ENCODE data around the gene MPDU1.
"Not testable (repeated sequence)": the region's sequence is repeated elsewhere in the genome, so short reads cannot be mapped to it uniquely, and the experiment has no call there.

Gene MPDU1

GRCh38 chr17:7620835-7621234 is 37.2 kb downstream of the MPDU1 start:
- no peak for DNase-seq

- no peak for DNase-seq
Measured at GRCh38 chr17:7623661-7624060, 40.0 kb downstream of the MPDU1 start.

GRCh38 chr17:7625749-7626148 is 42.1 kb downstream of the MPDU1 start:
- not testable (repeated sequence) for DNase-seq

DNA sequence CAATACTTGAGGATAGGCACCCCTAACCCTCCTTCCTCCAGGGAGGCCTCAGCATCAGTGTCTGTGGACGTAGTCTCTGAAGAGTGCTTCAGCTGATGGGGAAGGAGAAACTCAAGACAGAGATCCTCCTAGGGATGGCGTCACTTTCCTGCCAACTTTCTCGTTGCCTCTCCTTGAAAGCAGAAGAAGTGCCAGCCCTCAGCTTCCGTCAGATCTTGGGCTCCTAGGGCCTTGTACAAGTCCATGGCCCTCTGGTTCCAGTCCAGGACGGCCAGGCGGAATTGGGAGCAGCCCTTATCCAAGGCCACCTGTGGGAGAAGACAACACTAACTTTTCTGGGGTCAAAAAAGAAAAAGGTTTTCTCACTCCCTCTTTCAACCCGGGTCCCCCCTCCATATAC is 42.7 kb downstream of the MPDU1 start:
- no peak for DNase-seq

GRCh38 chr17:7626956-7627249 is 43.3 kb downstream of the MPDU1 start:
- DNase-seq = no peak

DNA sequence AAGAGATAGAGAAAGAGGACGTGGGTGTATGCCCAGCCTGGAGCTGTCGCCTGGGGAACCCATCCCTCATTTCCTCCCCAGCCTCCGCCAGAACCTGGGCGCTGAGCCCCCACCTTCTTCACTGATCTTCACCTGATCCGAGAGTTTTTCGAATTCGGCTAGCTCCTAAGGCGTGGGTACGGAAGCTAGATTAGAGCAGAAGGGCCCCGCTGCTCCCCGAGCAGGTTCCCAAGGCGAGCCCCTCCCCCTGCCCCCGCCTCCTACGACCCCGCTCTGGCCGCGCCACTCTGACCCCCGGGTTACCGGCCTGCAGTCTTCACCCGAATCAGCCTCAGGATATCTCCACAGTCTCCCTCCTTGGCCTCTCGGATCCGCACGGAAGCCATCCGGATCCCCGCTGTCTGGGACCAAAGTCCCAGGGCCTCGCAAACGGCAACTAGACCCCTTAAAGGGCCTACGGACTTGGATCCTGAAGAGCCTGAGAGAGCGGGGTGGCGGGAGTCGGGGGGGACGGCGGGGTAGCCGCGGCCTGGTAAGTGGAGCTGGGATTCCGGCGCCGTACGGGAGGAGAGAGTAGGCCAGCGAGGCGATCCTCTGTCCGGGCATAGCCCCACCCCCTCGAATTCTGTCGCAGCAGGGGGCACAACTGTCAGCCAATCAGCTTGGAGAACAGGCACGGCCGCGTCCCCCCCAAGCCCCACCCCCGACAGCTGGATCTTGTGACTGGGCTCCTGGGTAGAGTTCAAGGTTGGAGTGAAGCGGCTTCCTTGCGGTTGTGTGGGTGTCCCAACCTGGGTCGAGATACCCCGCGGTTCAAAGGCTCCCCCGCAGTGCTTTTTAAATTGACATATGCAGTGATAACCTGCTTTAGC is 43.8 kb downstream of the MPDU1 start, which contains the start of gene SAT2:
SAT2 (minus strand) TSS at position 572 of the 872 bp plus-strand sequence; CDS start at position 386, 186 bp downstream.
- peak; percentile 76 to 86 for DNase-seq

DNA sequence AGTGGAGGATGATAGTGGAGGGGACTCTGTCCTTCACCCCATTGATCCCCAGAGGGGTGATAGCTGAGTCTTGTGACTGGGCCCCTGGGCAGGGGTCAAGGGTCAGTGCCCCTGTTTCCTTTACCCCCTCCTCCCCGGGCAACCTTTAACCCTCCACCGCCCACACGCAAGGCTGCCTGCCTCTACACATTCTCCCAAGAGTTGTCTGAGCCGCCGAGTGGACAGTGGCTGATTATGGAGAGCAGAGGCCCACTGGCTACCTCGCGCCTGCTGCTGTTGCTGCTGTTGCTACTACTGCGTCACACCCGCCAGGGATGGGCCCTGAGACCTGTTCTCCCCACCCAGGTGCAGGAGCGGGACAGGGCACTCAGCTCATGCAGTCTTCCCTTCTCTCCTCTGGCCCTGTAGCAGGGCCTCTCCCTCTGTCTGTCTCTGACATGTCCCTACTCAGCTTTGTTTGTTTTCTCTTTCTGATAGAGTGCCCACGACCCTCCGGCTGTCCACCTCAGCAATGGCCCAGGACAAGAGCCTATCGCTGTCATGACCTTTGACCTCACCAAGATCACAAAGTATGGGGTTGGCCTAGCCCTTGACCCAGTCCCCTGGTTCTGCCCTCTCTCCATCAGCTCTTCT is 46.4 kb downstream of the MPDU1 start, which contains the start of gene SHBG:
SHBG (plus strand) TSS at position 197 of the 633 bp plus-strand sequence; CDS start at position 235, 38 bp downstream.
- DNase-seq = no peak

- no peak for DNase-seq
Measured at GRCh38 chr17:7631398-7632380, 48.0 kb downstream of the MPDU1 start.

DNA sequence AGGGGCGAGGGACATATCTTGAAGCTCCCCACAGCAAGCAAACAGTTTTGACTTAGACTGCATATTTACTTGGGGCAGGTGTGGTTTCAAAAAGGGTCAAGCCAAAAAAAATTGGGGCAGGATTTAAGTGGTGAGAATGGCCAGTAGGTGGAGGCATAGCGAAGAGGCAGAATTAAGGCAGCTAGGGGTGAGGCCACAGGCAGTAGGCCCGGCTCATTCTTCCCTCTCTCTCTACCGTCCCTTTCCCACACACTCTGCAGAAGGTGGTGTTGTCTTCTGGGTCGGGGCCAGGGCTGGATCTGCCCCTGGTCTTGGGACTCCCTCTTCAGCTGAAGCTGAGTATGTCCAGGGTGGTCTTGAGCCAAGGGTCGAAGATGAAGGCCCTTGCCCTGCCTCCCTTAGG is 48.8 kb downstream of the MPDU1 start:
- no peak for DNase-seq

GRCh38 chr17:7633093-7633492 is 49.4 kb downstream of the MPDU1 start:
- no peak for DNase-seq

DNA sequence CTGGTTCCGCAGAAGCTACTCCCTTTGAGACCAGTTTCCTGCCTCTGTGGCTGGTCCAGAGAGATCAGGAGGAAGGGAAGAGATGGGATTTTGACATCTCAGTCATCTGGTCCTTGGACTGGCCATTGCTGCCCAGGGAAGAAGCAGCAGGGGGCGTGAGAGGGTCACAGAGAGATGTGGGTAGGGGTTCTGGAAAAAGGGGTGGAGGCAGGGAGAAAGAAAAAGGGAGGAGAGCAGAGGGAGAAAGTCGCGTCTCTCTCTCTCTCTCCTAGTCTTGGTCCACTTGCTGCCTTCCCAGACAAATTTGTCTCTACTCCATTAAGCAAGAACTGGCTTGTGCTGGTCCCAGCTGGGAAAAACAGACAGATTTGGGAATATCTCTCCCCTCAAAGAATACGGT is 50.7 kb downstream of the MPDU1 start:
- no peak for DNase-seq

DNA sequence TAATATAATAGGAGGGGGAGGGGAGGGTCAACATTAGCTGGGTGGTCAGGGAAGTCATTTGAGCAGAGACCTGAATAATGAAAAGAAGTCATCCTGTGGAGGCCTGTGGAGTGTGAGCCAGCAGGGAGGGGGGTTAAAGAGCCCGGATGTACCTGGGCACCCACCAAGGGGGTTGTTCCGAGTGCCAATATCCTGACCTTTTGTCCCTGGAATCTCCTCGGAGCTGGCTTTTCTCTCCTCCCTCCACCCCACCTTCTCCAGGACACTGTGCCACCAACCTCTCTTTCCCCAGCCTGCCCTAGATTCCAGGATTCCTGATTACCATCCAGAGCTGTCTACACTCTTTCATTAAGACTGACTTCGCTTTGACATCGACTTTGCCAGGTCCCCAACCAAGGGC is 52.5 kb downstream of the MPDU1 start:
- DNase-seq = no peak

All from stimulated activated CD4-positive, alpha-beta T cell treated with anti-CD3 and anti-CD28 coated beads, Interleukin-4, amount 100 ng/mL, for 4 hours (primary cell).